ENCODE data around the gene ADAMTS3. TPM values are rescaled to one million over a fixed set of nuclear protein-coding genes. Genes with fewer than 3 reads are reported as not detected.

Gene ADAMTS3
- polyA plus RNA-seq (2013, experiment 1 of 2; ENCODE audit: insufficient read length): 1.7 TPM
- 1.8 TPM for polyA plus RNA-seq (2013, experiment 2 of 2; ENCODE audit: insufficient read length)

GRCh38 chr4:72568959-72569718 is at the start of gene ADAMTS3:
Gene ADAMTS3, minus strand, starts transcription at chr4:72569221. Its CDS starts 459 bp downstream, at chr4:72568762.
- peak; percentile 75 for DNase-seq

- DNase-seq: no peak
Observed at GRCh38 chr4:72613959-72614358, 44.9 kb upstream of the ADAMTS3 start.

GRCh38 chr4:72606751-72607150 is 37.7 kb upstream of the ADAMTS3 start:
- DNase-seq: no peak

- DNase-seq: peak; percentile 24
Observed at GRCh38 chr4:72604324-72604723, 35.3 kb upstream of the ADAMTS3 start.

- DNase-seq: no peak
Observed at GRCh38 chr4:72602396-72603376, 33.7 kb upstream of the ADAMTS3 start.

- no peak for DNase-seq
Observed at GRCh38 chr4:72591547-72592454, 22.8 kb upstream of the ADAMTS3 start.

- no peak for DNase-seq
Observed at GRCh38 chr4:72587334-72587733, 18.3 kb upstream of the ADAMTS3 start.

- DNase-seq: no peak
Observed at GRCh38 chr4:72582853-72583252, 13.8 kb upstream of the ADAMTS3 start.

GRCh38 chr4:72577211-72577610 is 8.2 kb upstream of the ADAMTS3 start:
- no peak for DNase-seq

GRCh38 chr4:72571337-72571736 is 2.3 kb upstream of the ADAMTS3 start:
- no peak for DNase-seq

- no peak for DNase-seq
Observed at GRCh38 chr4:72569719-72570235, 756 bp upstream of the ADAMTS3 start.

- DNase-seq: peak; percentile 88
Observed at GRCh38 chr4:72567821-72568675, 973 bp downstream of the ADAMTS3 start.

GRCh38 chr4:72567036-72567435 is 2.0 kb downstream of the ADAMTS3 start:
- DNase-seq: no peak

GRCh38 chr4:72566464-72566972 is 2.5 kb downstream of the ADAMTS3 start:
- no peak for DNase-seq

- no peak for DNase-seq
Observed at GRCh38 chr4:72564789-72565188, 4.2 kb downstream of the ADAMTS3 start.

GRCh38 chr4:72564184-72564583 is 4.8 kb downstream of the ADAMTS3 start:
- DNase-seq: peak; percentile 70

- DNase-seq: no peak
Observed at GRCh38 chr4:72558655-72559054, 10.4 kb downstream of the ADAMTS3 start.

- DNase-seq: no peak
Observed at GRCh38 chr4:72557021-72557420, 12.0 kb downstream of the ADAMTS3 start.

GRCh38 chr4:72555377-72555831 is 13.6 kb downstream of the ADAMTS3 start:
- DNase-seq: no peak

GRCh38 chr4:72553540-72554337 is 15.3 kb downstream of the ADAMTS3 start:
- DNase-seq: no peak

Data from fibroblast of skin of abdomen (primary cell).